GM21528 (cell line): Measurements from ENCODE around the gene VCX.
"Not testable (repeated sequence)": the region's sequence is repeated elsewhere in the genome, so short reads cannot be mapped to it uniquely, and the experiment has no call there.

ENCODE experiments used
- ATAC-seq: cut with Tn5 transposase; IDR thresholded peaks from one replicate; pipeline ENCODE4 v1.9.1; 2021; ENCODE audit warnings: mild to moderate bottlenecking, moderate library complexity; ENCODE audit not compliant: unreplicated experiment, low FRiP score

The VCX gene

DNA sequence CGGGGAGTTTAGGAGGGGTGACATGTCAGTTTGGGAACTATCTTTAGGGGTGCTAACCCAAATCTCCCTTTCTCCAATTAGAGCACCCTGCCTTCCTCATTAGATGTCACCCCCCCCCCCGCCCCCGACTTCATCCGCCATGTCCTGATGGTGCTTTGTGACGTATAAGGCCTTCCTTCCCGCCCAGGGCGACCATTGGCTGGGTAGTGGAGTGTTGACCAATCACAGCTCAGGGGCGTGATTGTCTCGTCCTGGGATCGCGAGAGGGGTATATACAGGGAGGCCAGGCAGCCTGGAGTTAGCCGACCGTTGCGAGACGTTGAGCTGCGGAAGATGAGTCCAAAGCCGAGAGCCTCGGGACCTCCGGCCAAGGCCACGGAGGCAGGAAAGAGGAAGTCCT lies at the start of gene VCX:
VCX (plus strand) TSS at position 301 of the 400 bp plus-strand sequence; CDS start at position 334, 33 bp downstream.
- ATAC-seq, result not testable (repeated sequence)

DNA sequence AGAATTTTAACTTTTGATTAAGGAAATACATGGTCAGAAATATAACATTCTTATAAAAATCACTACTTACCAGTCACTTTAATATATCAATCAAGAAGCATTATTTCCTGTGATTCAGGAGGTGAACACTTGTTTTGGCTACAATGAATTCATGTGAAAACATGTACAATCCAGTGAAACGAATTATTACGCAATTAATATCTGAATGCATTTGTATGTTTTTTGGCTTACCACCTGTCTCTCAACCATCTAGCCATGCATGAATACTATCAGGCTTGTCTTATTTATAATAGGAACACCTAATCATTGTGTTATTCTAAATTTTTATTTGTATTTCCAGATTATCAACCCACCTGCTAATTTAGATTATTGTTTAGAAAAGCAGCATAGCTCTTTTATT lies 44.6 kb upstream of the VCX start:
- ATAC-seq, result no peak

DNA sequence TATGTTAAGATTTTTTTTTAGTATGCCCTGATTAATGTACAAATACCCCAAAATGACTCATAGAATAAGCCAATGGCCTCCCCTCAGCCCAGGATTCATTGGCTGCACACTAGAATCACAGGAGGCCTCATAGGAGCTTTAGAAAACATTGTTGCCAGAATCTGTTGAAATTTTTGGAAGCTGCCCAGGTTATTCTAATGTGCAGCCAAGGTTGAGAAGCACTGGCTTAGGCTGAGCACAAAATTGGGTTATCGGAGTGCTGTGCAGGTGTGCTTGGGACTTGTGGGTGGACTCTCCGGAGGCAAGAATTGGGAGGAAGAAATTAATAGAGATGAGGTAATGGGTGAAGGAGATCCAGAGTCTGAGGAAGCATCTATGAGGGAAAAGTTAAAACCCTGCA lies 41.3 kb upstream of the VCX start:
- ATAC-seq, result no peak

GRCh38 chrX:7815166-7815805 lies 27.7 kb upstream of the VCX start:
- no peak for ATAC-seq

- no peak for ATAC-seq
These were observed 14.4 kb upstream of the VCX start for GRCh38 chrX:7828594-7828993.

GRCh38 chrX:7841084-7841805 lies 1.7 kb upstream of the VCX start:
- no peak for ATAC-seq

GRCh38 chrX:7852166-7852565 lies 9.2 kb downstream of the VCX start:
- no peak for ATAC-seq

- ATAC-seq, result no peak
These were observed 29.1 kb downstream of the VCX start for GRCh38 chrX:7872042-7872441.

- no peak for ATAC-seq
These were observed 34.0 kb downstream of the VCX start for GRCh38 chrX:7876957-7877356.

DNA sequence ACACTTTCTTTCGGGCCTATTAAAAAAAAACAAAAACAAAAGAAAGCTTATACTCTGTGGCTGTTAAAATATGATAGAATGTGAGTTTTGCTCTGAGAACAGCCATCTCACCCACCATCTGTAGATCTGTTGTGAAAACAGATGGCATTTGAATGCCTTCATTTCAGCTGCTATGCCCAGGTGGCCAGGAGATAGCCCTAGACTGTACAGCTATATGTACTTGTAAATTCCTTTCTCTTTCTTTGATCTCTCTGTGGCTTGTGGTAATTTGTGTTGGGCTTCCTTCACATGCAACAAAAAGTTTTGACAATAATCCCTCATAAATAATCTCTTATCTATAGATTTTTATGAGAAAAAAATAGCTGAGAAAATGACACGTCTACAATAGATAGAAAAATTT lies 46.2 kb downstream of the VCX start:
- no peak for ATAC-seq

DNA sequence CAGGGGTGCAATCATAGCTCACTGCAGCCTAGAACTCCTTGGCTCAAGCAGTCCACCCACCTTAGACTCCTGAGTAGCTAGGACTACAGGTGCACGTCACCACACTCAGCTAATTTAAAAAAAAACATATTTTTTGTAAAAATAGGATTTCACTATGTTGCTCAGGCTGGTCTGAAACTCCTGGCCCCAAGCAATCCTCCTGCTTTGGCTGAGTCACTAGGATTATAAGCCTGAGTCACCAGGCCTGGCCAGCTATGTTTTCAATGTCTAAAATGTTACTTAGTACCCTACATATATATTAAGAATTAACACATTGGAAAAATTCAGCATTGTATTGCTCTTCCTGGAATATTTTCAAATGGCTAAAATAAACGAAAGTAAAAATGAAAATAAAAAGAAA lies 46.7 kb downstream of the VCX start:
- ATAC-seq, result no peak

DNA sequence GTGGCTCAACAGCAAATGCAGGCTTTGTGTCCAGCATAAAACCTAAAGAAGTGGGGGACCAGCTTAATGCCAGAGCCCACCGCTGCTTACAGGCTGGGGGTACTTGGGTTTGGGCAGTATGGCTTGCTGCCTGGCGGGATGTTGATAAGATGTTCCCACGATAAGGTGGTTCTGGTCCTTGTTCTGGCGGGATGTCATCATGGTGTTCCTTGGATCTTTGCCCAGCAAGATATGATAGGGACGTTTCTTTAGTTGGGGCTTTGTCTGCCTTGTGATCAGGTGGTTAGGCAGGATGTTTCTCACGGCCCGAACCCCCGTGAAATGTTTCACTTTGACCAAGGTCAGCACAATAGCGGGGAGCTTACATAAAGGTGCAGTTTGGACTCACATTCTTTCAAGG lies 49.0 kb downstream of the VCX start:
- no peak for ATAC-seq
